HG03521 (cell line): ENCODE data around the gene KRT13.
"Not testable (repeated sequence)": the region's sequence is repeated elsewhere in the genome, so short reads cannot be mapped to it uniquely, and the experiment has no call there.

Experiments used
- ATAC-seq: cut with Tn5 transposase; IDR thresholded peaks from one replicate; pipeline ENCODE4 v1.9.1; 2021; ENCODE audit warnings: mild to moderate bottlenecking, moderate library complexity; ENCODE audit not compliant: unreplicated experiment

Gene KRT13

DNA sequence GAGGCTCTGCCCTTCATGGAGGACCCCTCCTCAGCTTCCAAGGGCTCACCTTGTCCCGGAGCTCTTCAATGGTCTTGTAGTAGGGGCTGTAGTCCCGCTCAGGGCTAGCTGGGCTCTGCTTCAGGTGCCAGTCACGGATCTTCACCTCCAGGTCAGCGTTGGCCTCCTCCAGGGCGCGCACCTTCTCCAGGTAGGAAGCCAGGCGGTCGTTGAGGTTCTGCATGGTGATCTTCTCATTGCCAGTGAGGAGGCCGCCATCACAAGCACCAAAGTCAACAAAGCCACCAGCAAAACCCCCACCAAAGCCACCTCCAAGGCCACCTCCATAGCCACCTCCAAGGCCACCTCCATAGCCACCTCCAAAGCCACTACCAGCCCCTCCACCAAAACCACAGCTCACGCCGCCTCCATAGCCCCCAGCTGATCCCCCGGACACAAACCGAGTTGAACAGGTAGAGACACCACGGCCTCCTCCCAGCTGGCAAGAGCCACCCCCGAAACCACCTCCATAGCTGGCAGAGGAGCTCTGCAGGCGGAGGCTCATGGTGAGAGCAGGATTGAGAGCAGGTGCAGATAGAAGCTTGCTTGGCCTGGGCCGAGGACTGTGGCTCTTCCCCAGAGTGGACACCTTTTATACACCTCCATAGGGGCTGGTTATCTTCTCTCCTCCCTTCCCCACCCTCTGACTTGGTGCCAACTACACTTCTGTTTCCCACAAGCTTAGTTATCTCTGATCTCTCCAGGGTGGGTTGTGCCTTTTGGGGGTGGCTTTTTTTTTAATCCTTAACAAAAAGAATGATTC, at the start of gene KRT13:
Gene KRT13 (minus strand): TSS at position 606 of the 802 bp plus-strand sequence. CDS start 62 bp downstream, at position 544.
- ATAC-seq = no peak

DNA sequence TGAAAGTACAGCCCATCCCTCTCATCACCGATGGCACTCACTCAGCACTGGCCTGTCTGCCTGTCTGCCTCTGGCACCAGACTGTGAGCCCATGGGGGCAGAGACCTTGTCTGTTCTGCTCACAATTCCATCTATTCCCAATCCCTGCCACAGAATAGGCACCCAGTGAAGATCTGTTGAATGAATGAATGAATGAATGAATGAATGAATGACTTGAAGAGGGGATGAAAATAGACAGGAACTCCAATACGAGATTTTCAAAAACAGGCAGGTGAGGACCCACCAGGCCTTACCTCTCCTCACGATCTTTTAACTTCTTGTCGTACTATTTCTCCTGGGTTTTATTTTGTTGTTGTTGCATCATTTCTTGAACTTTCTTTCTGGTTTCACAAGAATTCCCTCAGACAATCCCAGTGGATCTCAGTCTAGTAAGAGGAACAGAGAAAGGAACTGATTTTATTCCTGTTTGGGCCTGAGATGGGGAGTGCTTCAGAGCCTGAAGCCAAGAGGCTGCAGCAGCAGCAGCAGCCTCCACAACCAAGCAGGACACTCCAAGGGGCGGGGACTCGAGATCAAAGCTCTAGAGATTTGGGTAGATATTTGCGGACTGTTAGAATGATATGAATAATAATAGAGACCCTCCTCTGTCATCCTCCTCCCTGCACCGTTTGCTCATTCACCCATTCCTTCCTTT, 48.7 kb upstream of the KRT13 start:
- no peak for ATAC-seq

DNA sequence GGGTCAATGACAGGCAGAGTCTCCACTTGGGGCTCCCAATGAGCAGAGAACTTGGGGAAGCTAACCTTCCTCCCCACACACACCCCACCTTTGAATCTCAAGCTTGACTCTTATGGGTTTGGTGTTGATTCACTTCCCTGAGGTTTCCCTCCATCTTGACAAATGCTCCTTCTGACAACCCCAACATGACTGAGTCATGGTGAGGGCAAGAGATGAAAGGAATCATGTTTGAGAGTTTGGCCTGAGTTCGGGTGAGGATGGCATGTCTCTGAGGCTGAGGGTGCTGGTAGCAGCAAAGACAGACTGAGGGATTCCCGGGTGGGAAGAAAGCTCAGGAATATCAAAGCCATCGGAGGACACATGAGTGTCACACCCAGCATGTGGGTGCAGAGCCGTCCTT, 47.8 kb upstream of the KRT13 start:
- no peak for ATAC-seq

DNA sequence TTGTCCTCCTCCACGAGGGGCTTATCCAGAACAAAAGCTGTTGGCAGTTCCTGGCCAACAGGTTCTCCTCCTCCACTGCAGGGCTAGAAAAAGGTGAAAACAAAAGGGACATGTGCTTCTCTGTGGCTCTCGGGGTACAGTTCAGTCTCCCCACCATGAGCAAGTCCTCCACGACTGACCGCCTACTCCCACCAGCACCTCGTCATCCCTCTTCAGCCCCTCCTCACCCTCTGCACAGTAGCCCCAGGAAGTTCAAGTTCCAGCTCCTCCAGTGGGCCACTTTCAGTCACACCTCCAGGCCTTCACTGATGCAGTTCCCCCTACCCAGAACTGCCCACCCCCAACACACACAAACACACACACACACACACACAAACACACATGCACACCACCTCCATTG, 47.0 kb upstream of the KRT13 start:
- ATAC-seq = no peak

DNA sequence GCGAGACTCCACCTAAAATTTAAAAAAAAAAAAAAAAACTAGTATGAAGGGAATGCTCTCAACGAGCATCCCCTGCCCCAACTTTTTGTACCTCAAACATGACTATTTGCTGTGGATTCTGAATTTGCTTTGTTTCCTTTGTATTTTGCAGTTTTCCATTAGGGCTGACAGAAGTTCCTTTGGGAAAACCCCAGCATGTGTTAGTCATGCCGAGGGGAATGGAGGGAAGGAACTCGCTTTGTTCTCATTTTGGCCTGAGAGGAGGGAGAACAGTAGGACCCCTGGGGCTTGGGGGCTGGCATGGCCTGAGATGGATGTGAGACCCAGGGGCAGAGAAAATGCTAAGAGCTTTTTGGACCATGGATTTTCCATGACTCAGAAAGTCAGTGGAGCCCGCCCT, 46.0 kb upstream of the KRT13 start:
- no peak for ATAC-seq

DNA sequence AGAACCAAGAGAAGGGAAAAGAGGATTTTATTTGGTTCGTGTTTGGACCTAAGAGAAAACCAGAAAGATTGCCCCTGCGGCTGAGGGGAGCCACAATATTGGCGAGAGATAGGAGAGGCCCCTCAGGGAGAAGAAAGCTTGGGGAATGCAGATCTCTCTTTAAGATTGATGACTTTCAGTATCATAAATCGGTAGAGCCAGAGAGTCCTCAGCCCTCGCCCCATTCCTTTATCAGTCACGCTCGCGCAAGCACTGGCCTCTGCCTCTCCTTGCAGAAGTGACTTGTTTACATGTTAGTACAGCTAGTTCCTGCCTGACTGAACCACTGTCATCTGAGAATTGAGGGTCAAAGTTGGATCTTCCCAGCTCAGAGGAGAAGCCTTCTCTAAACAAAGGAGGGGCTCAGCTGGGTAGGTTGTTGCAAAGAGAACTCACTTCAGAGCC, 44.2 kb upstream of the KRT13 start:
- no peak for ATAC-seq

DNA sequence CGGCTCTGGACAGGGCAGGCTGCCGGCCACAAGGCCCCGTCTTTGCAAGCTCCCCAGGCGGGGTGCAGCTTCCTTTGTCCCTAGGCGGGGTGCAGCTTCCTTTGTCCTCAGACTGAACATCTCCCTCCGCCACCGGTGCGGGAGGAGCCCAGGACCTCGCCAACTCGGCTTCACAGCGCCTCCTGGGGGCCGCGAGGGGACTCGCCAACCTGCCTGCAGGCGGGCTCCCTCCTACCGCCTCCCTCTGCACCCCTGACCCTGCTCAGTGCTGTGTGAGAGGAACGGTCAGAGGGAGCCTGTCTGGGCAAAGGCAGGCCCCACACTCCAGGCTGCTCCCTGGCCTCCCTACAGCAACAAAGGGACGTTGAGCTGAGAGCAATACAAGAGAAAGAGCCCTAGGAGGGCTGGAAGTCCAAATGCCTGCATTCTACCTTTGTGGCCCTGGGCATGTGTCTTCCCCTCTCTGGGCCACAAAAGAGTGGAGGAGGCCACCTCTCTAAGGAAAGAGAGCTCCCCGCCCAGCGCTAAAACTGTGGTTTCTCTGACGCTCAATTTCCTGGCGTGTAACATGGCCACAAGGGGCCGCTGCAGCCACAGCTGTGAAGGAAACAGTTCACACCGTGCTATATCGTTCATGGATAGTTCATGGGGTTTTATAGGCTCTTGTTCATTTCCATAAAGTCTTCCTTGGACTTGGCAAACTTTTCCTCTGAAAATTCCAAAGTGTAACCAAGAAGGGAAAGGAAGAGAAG, 43.6 kb upstream of the KRT13 start:
- no peak for ATAC-seq

DNA sequence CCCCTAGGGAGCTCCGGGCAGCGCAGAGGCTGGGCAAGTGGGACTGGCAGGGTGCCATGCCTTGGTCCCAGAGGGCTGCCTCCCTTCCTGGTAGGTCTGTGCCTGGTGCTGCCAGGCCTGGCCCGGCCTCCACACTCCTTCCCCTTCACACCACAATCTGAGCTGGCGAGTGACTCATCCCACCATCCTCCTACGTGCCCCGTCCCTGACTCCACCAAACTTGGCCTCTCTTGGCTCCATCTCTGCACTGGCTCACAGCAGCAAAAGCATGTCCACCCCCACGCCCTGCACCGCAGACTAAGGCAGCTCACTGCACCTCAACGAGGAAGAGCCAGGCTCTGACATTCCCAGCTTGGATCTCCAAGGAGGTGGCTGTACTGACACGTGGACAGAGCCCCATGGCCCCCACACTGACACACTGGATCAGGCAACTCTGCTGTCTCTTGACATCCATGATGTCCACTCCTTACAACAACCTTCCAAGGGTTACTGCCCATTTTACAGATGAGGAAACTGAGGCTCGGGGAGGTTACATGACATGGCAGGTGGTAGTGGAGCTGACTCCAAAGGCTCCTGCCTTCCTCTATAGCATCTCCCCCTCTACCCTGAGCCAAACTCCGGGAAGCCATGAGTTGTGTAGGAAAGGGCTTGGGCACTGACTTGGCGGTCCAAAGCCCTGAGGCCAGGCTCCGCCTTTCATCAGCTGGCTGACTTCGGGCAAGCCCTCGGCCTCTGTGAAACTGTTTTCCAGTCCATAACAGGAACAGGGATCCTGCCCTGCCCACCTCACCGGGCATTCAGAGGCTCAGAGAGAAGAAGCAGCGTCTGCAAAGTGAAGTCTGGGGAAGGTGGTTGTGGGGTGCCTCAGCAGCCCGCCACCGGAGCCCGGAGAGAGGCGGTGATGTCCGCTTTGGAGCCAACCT, 42.8 kb upstream of the KRT13 start:
- no peak for ATAC-seq

DNA sequence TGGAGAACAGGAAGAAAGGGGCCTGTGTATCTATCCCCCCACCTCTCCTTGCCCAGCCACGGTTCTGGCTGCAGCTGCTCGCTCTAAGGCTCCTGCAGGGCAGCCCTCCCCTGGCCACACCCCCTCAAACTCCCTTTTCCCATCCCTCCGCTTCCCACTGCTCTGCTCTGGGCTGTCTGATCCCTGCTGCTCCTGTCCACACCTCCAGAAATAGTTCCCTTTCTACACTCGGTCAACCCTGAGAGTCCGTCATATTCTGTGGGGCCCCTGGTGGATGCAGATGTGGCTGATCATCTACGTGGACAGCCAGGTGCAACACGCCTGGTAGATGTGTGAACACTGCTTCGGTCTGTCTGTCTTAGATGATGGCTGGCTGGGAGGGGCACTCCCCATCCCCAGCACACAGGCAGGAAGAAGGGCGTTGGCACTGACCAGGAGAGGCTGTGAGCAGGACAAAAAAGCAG, 42.0 kb upstream of the KRT13 start:
- ATAC-seq = no peak

DNA sequence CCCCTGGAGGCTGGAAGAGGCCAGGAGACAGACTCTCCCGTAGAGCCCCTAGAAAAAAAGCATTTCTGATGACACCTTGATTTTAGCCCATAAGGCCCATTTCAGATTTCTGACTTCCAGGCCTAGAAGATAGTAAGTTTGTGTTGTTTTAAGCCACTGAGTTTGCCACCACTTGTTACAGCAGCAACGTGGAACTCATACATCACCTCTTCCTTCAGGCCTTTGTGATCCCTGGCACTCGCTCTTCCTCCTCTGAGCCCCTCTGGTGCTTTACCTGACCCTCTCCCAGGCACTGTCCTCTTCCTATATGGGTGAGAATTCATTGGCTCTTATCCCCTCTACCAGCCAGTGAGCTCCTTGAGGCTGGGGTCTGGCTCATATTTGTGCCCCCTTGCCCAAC, 41.4 kb upstream of the KRT13 start:
- ATAC-seq = no peak

DNA sequence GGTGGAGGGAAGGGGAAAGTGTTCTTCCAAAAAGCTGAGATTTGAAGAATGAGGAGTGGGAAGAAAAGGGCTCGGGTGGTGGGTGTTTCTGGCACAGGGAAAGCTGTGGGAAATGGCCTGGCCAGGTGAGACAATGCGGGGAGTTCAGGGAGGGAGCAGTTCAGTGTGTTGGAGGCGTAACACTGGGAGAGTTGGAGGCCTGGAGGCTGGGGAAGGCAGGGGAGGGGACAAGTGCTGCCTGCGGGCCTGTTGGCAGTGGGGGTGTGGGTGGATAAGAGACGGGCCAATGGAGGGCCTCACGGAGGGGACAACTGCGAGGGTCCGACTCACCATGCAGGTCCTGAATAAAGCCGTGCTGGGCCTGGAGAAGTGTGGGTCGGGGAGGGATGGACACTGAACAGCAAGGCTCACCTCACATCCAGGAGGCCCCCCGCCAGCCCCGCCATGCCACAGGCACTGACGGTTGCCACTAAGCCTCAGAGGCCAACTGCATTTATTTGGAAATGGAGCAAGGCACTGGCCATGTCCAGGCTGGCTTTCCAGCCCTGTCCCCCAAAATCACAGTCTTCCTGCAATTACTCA, 40.5 kb upstream of the KRT13 start:
- ATAC-seq = no peak

DNA sequence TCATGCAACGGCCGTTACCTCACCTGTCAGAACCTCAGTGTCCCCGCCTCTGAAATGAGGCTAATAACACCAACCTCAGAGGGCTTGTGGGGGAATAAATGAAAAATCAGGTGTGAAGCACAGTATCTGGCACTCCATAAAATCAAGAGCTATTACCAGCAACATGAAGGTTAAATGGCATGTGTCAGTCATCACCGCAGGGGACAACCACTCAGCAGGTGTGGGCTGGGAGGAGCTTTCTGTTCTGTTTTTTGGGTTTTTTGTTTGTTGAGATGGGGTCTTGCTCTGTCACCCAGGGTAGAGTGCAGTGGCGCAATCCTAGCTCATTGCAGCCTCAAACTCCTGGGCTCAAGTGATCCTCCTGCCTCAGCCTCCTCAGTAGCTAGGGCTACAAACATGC, 39.5 kb upstream of the KRT13 start:
- no peak for ATAC-seq

DNA sequence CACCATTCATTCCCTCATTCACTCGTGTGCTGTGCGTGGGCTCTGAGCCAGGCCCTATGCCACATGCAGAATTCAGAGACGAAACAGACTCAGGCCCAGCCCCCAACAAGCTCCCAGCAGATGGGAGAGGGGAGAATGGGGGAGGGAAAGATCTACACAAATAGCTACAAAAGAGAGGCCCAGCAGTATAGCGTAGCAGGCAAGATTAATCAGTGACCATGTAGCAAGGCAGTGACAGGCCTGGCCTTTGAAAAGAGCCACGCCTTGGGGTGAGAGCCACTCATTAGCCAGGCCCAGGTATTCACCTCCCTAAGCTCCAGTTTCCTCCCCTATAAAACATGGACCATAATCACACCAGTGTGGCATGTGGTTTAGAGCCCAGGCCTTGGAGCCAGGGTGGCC, 39.1 kb upstream of the KRT13 start:
- no peak for ATAC-seq

DNA sequence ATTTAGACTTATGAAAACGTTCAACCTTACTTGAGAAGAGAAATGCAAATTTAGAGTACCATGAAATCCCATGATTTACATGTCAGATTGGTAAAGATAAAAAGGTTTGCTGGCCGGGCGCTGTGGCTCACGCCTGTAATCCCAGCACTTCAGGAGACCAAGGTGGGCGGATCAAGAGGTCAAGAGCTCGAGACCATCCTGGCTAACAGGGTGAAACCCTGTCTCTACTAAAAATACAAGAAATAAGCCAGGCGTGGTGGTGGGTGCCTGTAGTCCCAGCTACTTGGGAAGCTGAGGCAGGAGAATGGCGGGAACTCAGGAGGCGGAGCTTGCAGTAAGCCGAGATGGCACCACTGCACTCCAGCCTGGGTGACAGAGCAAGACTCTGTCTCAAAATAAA, 37.4 kb upstream of the KRT13 start:
- not testable (repeated sequence) for ATAC-seq

DNA sequence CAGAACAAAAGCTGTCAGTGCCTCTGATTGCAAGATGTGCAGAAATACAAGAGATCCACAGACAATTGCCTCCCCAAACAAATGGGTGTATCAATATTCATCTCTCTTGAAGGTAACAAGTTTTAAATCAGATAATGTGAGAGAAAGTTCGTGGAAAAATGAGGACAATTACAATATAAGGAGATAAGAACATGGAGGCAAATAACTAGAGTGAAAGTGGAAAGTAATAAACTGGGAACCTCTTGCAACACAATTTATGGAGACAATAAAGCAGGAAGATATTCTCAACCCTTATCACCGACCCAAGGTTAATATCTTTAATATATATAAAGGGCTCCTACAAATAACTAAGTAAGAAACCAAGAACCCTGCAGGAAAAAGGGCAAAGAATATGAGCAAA, 36.9 kb upstream of the KRT13 start:
- no peak for ATAC-seq

DNA sequence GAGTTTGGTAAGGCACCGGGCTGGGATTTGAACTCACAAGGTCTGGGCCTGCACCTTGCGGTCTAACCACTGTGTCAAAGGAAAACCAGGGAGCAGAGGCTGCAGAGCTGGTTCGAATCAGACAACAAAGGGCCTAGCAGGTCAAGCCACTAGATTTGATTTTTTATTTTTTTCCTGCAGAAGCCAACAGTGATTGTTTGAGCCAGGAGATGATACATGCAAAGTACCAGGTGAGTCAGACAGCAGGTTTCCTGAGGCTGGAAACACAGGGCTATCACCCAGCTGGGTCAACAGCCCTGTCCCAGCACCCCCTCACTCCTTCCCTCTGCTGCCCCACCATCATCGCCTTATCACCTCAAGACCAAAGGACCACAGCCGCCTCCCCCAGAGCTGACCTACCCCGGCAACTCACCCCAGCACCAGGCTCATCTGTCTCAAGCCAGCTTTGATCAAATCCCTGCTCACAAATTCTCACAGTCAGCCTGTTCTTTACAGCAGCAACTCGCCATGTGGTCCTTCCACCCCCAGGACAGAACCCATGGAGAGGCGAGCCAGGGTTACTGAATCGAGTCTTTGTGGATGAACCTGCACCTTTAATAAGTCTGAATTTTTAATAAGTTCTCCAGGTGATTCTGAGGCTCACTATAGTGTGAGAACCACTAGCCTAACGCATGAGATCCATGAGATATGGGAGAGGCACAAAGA, 35.7 kb upstream of the KRT13 start:
- ATAC-seq = no peak

DNA sequence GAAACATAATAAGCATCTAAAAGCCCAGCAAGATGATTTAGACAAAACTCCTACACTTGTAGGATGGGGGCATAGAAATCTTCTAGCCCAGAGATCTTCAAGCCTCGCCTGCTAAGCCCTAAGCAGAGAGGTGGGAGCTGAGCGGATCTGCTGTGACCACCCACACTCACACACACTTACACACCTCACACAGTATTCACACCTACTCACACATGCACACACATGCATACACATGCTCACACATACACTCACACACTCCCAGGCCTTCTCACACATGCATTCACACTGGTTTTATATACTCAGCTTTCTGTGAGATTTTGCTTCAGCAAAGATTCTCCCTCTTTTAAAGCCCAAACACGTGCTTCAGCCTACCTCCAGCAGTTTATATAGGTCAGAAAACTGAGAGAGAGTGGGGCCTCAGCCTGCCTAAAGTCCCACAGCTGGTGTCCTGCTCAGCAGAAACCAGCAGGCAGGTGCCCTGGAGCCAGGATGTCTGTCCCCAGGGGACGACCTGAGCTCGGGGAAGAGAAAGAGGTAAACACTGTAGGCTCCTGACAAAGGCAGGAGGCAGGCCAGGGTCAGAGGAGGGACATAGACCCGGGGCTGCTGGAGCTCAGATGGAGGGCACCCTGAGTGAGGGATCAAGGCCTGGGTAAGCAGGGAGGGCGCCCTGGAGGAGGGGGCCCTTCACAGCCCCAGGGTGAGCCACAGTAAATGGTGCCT, 34.7 kb upstream of the KRT13 start:
- ATAC-seq = no peak

DNA sequence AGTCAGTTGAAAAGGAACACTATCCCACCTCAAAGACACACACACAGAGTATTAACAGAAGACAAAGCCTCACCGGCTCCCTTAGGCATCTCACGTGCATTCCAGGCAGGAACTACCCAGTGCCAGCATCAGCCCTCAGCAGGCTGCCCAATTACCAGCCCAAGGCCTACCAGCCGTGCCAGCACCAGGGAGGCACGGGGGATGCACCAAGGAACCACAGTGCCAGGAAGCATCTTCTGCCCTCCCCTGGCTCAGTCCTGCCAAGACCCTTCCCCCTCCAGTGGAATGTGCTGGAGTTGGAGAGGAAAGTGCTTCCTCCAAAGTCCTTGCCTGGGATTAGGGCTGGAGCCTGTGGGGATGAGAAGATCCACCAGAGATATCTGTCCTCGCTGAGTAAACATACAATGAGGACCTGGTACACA, 33.7 kb upstream of the KRT13 start:
- ATAC-seq = no peak

DNA sequence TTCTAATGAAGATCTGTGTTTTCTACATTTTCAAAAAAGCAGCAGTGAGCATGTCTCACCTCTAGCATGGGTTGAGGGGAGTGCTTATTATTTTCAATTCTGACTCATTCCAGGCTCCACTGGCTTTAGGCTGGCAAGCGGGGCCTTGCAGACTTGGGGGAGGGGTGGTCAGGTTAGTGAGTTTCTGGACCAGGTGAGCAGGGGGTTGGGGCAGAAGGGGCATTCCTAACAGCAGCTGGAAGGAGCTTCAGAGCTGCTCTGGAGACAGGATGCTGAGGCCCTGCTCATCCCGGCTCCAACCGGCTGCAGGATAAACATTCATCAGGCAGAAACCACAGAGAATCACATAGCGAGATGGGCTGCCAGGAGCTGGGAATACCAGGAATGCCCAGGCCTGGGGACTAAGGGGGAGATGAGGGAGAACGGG, 33.2 kb upstream of the KRT13 start:
- no peak for ATAC-seq
